ENCODE results near the gene SRP14.

DNA sequence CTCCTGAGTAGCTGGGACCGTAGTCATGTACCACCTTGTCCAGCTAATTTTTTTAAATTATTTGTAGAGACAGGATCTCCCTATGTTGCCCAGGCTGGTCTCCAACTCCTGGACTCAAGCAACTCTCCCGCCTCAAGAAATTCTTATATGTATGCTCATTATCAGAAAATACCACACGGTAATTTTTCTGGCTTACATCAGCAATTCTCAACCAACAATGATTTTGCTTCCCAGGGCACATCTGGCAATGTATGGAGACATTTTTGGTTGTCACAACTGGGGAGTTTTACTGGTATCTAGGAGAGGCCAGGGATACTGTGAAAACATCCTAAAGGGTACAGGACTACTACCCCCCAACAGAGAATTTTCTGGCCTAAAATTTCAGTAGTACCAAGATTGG, 10.8 kb downstream of the SRP14 start:
- TF ChIP-seq POLR2A (IDR thresholded peaks at IDR 0.05): no peak
- TF ChIP-seq CTCF (IDR thresholded peaks at IDR 0.05): no peak
